GM21526 (cell line): ENCODE data around the gene KLK12.

Experiments
- ATAC-seq: cut with Tn5 transposase; IDR thresholded peaks from one replicate; pipeline ENCODE4 v1.9.1; 2021; ENCODE audit warnings: moderate library complexity; ENCODE audit not compliant: unreplicated experiment, low FRiP score

Gene KLK12

DNA sequence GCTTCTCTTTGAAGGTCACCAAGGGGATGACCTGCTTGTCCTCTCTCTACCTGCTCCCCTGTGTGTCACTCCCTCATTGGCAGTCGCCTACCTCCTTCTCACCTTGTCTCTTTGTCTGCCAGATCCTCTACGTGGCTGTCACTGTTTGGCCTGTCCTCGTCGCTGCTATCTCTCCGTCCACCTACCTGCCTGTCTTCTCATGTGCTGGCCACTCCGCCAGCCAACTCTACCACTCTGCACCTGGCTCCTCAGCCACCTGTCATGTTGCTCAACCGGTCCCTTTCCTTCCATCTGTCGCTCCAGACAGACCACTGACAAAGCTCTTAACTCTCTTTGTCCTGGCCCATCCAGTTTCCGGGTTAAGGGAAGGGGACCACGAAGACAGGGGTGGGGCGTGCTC is at the start of gene KLK12:
Gene KLK12, minus strand, starts transcription at position 299 of the 400 bp plus-strand sequence. CDS start 381 bp downstream, outside the sequence.
- no peak for ATAC-seq

- ATAC-seq: no peak
These were observed 49.7 kb upstream of the KLK12 start for GRCh38 chr19:51084505-51084904.

GRCh38 chr19:51083783-51084182 is 49.0 kb upstream of the KLK12 start:
- ATAC-seq: no peak

DNA sequence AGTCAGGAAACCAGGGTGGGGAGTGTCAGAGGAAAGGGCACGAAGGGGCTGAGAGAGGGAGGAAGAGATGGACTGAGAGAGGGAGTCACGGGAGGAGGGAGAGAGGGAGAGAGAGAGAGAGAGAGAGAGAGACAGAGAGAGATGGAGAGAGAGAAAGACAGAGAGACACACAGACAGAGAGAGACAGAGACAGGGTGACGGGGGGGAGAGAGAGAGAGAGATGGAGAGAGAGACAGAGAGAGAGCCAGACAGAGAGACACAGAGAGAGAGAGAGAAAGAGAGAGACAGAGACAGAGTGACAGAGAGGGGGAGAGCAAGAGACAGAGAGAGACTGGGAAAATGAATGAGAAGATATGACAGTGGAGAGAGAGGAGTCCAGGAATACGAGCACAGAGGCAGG is 48.4 kb upstream of the KLK12 start:
- ATAC-seq: no peak

GRCh38 chr19:51082611-51083010 is 47.8 kb upstream of the KLK12 start, which contains the start of gene KLK14:
TSS of gene KLK14 (minus strand) at chr19:51082887. CDS start at chr19:51082614, 273 bp downstream.
- no peak for ATAC-seq

DNA sequence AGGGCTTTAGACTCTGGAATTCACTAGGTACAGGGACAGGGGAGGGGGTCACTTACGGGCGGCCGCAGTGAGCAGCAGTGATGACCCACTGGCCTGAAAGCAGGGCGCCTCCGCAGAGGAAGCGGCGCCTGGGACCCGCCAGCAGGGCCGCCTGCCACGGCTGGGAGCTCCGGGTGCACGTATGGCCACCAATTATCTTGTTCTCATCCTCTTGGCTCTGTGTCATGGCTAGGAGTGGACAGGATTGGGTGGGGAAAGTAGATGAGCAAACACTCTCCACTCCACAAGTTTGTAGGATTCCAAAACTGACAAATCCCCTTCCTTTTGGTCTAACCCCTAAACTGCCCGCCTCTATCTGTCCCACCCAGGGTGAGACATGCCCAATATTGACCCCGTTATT is 46.7 kb upstream of the KLK12 start:
- ATAC-seq: no peak

DNA sequence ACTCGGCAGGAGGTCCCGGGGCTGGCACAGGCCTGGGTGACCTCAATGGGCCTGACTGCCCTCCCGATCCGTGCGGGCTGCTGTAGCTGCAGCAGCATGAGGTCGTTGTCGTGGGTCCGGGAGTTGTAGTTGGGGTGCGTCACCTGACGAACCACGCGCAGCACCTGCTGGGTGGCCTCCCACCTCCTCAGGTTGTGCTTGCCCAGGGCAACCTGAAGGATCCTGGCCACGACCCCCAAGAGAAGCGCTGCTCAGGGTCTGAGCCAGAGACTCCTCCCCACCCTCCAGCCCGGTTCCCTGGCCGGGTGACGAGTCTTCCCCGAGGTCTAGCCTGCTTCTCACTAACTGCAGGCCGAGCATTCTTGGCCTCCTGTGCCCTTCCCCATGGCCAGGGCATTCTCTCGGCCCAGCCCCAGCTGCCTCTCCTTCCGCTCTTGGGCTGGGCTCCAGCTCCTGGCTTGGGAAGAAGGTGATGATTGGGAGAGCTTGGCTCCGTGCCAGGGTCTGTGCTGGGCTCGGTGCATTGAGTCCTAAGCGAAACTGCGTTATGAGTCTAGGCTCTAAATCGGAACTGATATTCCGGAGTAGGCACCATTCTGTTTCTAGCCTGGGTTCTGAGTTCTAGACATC is 44.8 kb upstream of the KLK12 start:
- no peak for ATAC-seq

DNA sequence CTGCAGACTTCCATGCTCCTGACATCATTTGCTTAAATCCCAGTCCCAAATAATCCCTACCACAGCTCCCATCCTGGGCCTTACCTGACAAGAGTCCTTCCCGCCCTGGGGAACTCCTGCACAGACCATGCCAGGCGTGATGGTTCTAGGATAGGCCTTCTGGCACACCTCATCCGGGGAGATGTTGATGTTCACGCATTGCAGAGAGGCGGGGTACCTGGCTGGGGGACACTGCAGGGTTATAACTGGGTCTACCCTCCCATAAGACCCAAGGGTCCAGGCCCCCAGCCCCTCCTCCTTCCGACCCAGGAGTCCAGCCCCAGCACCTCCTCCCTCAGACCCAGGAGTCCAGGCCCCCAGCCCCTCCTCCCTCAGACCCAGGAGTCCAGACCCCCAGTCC is 43.9 kb upstream of the KLK12 start:
- no peak for ATAC-seq

DNA sequence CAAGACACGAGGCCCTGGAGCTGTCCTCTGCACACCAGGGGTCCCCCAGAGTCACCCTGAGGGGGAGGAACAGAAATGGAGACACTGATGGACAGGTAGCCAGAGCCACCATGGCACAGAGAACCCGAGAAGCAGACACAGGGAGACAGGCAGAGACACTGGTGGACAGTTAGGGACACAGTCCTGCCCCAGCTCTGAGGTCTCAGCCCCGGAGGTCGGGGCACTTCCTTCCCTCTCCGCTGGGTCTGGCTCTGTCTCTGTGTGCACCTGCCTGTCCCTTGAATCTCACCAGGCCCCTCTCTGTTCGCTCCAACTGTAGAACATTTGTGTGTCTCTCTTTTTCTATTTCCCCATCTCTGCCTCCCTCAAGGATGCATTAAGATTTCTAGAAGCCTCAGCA is 43.3 kb upstream of the KLK12 start:
- no peak for ATAC-seq

- no peak for ATAC-seq
These were observed 41.9 kb upstream of the KLK12 start for GRCh38 chr19:51076631-51077213.

GRCh38 chr19:51075998-51076397 is 41.2 kb upstream of the KLK12 start:
- ATAC-seq: no peak

- no peak for ATAC-seq
These were observed 36.2 kb upstream of the KLK12 start for GRCh38 chr19:51071095-51071405.

GRCh38 chr19:51070334-51071094 is 35.7 kb upstream of the KLK12 start:
- ATAC-seq: no peak

DNA sequence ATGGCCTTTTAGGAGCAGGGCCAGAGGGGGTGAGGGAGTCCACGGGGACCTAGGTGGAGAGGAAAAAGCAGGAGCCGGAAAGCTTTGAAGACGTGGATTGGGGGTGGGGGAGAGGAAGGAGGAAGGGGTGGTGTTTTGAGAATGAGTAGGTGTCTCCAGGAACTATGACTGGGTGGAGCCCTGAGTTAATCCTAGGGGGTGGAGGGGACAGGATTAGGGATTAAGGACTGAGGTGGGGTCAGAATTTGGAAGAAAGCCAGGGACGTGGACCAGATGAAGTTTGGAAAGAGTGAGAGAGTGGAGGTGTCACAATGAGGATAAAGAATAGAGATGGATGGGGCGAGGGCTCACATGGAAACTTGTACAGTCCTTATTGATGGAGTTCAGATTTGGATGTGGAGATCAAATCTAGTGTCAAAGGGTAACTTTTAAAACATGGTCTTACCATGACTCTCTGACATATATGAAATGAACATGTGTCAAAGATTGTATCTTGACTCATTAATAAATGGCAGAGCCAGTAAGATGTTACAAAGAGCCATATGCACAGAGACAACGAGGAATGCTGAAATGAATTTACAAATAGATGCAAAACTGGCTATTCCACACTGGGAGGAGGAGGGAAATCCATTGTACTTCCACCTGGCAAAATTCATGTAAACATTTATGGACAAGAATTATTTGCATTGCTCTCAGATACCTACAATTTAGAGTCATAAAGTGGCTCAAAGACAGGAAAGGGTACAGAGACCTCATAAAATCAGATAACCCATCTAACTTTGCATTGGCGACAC is 31.8 kb upstream of the KLK12 start:
- no peak for ATAC-seq

GRCh38 chr19:51065221-51065960 is 30.6 kb upstream of the KLK12 start:
- no peak for ATAC-seq

DNA sequence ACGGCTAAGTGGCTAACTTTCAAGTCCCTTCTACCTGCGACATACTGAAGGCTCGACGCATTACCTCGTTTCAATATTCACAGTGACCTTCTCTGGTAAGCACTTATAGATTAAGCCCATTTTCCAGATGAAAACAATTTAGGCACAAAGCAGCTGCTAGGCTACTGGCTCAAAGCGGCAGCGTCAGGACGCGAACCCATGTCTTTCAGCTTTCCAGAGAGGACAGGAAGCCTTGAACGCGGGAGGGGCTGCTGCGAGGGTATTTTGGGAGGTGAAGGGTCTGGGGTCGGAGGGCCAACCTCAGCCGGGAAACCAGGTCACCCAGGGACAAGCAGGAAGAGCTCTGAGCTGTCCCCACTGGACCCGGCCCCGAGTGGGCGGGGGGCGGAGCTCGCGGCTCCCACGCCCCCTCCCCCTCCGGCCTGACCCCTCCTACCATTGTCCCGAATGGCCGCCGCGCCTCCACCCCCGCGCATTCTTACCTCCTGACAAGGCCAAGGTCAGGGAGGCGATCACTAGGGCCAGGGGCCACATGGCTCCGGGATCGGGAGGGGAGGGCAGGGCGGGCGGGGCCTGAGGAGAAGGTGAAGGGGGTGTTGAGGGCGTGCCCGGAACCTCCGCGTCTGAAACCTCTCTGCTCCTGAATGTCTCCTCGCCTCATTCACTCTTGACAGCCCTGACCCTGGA is 29.9 kb upstream of the KLK12 start, which contains the start of gene KLK13:
Gene KLK13, minus strand, starts transcription at position 559 of the 687 bp plus-strand sequence. Its CDS starts 25 bp downstream, at position 534.
- ATAC-seq: no peak

DNA sequence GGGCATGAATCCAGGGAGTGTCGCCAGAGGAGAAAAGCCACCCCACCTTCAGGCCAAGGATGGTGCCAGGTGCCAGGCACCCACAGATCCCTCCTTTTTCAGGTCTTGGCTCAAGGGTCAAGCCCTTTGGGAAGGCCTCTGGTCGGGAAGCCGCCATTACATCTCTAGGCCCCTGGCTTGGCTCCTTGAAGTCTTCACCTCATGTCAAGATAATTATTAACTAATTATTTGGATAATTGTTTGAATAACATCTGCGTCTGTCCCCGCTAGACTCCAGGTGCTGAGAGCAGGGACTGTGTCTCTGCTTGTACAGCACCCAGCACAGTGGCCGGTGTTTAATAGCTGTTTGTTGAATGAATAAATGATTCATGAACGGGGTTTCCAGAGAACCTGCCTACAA is 28.9 kb upstream of the KLK12 start:
- ATAC-seq: no peak

DNA sequence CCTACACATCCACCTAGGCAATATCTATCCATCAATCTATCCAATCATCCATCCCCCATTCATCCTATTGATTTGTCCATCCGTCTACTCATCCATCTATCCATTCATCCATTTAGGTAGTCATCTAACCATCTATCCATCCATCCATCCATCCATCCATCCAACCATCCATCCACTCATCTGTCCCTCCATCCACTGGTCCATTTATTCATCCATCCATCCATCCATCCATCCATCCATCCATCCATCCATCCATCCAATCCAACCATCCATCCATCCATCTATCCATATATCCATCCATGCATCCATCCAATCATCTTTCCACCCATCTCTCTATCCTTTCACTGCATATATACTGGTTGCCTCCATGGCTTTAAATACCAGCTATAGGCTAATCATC is 26.2 kb upstream of the KLK12 start:
- ATAC-seq: no peak

GRCh38 chr19:51060336-51060735 is 25.5 kb upstream of the KLK12 start:
- no peak for ATAC-seq

DNA sequence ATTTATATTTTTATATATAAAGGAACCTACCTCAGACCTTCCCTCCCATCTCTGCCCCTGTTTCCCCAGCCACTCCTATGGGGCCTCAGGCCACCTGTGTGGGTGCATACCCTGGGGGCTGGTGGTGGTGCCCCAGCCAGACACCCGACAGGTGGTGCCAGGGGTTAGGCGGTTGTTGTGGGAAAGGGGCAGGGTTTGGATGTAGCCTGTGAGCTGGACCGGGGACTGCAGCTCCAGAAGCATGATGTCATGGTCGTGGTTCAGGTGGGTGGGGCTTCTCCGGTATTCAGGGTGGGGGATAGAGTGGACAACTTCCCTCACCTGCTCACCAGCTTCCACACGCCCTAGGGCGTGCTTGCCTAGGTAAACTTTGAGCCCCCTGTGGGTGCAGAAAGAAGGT is 24.9 kb upstream of the KLK12 start:
- ATAC-seq: no peak
